ENCODE measurements around the gene IFNL3.
"Not testable (repeated sequence)": the region's sequence is repeated elsewhere in the genome, so short reads cannot be mapped to it uniquely, and the experiment has no call there.

The IFNL3 gene

GRCh38 chr19:39218230-39219007 is 26.4 kb downstream of the IFNL3 start:
- no peak for DNase-seq (ENCODE audit: low read depth in 2 of 3, low spot score in 2 of 3)

DNA sequence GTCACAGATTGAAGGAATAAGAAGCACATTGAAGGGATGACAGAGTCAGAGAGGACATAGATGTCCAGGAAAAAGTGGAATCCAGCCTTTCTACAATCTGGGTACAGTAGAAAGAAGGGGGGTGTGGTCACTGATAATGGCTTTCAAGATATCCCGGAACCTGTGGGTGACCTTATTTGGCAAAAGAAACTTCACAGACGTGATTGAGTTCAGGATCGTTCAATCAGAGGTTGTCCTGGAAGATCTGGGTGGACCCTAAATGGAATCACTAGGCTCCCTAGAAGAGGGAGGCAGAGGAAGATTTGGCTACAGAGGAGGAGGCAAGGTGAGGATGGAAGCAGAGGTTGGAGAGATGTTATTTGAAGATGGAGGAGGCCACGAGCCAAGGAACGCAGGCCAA is 27.7 kb downstream of the IFNL3 start:
- DNase-seq (ENCODE audit: low read depth in 2 of 3, low spot score in 2 of 3), result no peak

DNA sequence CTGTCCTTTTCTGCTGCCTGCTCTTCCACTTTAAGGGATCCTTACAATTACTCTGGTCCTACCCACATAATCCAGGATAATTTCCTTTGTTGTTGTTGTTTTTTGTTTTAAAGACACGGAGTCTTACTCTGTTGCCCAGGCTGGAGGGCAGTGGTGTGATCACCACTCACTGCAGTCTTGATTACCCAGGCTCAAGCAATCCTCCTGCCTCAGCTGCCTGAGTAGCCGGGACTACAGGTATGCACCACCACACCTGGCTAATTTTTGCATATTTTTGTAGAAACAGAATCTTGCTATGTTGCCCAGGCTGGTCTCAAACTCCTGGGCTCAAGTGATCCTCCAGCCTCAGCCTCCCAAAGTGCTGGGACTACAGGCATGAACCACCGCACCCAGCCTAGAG is 29.5 kb downstream of the IFNL3 start:
- not testable (repeated sequence) for DNase-seq (ENCODE audit: low read depth in 2 of 3, low spot score in 2 of 3)

GRCh38 chr19:39212375-39212742 is 32.4 kb downstream of the IFNL3 start:
- DNase-seq (ENCODE audit: low read depth in 2 of 3, low spot score in 2 of 3), result peak in 2 of 3 experiments; percentile 15 to 32

DNA sequence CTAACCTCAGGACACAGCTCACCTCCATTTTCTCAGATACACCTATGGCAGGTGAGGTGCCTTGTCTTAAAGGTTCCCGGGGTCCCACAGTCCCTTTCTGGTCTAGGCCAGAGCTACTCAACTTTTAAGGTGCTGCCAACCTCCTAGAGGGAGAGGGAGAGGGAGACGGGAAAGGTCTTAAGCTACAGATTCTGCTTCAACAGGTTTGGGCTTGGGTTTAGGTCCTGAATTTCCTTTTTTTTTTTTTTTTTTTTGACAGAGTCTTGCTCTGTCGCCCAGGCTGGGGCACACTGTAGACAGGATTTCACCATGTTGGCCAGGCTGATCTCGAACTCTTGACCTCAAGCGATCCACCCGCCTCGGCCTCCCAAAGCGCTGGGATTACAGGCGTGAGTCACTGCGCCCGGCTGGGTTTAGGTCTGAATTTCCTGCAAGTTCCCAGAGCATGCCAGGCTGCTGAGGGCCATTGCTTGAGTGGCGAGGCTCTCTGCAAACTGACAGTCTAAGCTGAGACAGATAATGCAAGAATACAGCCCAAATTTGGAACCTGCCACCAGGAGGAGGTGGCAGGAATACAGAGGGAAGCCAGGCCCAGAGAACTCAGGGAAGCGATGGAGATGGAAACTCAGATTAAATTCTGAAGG is 33.0 kb downstream of the IFNL3 start:
- no peak for DNase-seq (ENCODE audit: low read depth in 2 of 3, low spot score in 2 of 3)

DNA sequence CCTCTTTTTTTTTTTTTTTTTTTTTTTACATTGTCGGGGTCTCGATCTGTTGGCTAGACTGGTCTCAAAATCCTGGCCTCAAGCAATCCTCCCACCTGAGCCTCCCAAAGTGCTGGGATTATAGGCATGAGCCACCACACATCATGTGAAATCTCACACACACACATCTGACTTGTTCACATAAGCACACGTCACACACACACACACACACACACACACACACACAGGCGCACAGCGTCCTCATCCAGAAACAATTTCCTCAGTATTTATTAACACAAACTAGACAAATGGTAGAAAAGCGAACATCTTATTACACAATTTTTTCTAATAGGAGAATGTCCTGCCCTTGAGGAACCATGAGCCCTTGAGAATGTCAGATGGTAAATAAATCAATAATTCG is 35.6 kb downstream of the IFNL3 start:
- DNase-seq (ENCODE audit: low read depth in 2 of 3, low spot score in 2 of 3), result no peak

DNA sequence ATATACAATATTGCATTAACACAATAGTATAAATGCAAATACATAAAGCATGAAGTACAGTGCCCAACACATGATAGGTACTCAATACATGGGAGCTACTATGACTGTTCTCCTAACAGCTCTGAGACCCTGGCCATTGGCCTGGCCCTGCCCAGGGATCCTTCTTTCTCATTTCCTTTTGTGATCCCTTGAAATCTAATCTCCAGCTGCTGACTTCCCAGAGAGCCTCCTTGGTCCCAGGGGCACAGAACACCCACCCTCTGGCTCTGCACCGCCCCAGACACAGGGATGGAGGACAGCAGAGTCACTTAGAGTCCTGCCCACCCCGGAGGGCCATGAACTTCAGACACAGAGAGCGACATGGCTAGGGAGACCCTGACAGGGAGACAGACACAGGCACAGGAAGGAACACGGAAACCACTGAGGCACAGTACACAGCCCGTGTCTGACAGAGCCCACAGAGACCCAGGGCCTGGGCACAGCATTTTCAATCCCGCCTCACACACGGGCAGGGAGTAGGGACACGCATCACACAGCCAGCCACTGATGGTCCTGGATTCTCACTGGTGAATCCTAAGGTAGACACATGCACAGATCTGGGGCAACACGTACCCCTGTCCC is 36.5 kb downstream of the IFNL3 start:
- no peak for DNase-seq (ENCODE audit: low read depth in 2 of 3, low spot score in 2 of 3)

- no peak for DNase-seq (ENCODE audit: low read depth in 2 of 3, low spot score in 2 of 3)
Observed at GRCh38 chr19:39207293-39207836, 37.4 kb downstream of the IFNL3 start.

- DNase-seq (ENCODE audit: low read depth in 2 of 3, low spot score in 2 of 3), result no peak
Observed at GRCh38 chr19:39206122-39206521, 38.7 kb downstream of the IFNL3 start.

- DNase-seq (ENCODE audit: low read depth in 2 of 3, low spot score in 2 of 3), result no peak
Observed at GRCh38 chr19:39205449-39205764, 39.4 kb downstream of the IFNL3 start.

- no peak for DNase-seq (ENCODE audit: low read depth in 2 of 3, low spot score in 2 of 3)
Observed at GRCh38 chr19:39203372-39204341, 41.1 kb downstream of the IFNL3 start, which contains the start of gene SYCN. TSS of gene SYCN (minus strand) at chr19:39204263. CDS start at chr19:39204254, 9 bp downstream.

DNA sequence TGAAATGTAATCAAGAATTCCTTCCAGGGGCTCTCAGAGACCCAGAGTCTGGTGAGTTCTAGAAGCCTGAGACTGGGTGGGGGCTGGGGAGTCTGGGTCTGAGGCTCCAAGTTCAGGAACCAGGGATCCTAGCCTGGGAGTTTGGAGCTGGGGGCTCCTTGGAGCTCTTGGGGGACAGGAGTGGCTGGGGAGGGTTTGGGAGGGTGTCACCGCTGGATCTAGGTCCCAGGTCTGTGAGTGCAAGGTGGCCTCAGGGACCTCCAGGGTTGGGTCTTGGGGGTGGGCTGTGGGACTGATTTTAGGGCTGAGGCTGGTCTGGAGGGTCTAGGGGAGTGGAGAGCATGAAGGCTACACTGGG is 41.8 kb downstream of the IFNL3 start:
- no peak for DNase-seq (ENCODE audit: low read depth in 2 of 3, low spot score in 2 of 3)

GRCh38 chr19:39200803-39201115 is 44.0 kb downstream of the IFNL3 start:
- DNase-seq (ENCODE audit: low read depth in 2 of 3, low spot score in 2 of 3), result no peak

GRCh38 chr19:39200066-39200802 is 44.6 kb downstream of the IFNL3 start:
- no peak for DNase-seq (ENCODE audit: low read depth in 2 of 3, low spot score in 2 of 3)

DNA sequence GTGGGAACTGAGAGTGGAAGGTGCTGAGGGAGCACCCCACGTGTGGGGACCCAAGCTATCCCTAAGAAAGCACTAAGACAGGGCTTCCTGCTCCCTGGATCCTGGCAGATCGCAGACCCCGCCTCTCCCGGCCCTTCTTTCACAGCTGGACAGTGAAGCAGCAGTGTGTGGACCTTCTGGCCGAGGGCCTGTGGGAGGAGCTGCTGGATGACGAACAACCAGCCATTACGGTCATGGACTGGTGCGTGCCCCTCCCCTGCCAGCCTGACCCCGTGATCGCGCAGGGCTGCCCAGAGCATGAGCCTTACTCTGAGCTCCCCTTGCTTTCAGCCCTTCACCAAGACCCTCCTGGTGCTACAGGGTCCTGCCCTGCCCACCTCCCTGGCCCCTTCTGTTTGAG is 45.8 kb downstream of the IFNL3 start:
- DNase-seq (ENCODE audit: low read depth in 2 of 3, low spot score in 2 of 3), result no peak

DNA sequence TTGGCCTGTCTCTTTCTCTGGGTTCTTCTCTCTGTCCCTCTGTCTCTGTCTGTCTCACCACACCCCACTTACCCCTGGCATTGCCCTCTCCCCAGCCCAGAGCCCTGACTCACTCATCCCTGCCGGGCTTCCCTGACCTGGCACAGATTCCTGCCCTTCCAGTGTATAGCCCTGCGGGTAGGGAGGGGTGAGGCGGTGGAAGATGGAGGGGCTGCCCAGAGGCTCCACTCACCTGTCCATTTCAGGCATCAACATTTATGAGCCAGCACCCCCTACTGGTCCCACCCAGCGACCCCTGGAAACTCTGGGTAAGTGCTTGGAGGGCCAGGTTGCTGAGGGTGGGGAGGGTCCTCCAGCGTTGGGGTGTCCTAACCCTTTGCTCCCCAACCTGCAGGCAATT is 47.0 kb downstream of the IFNL3 start:
- DNase-seq (ENCODE audit: low read depth in 2 of 3, low spot score in 2 of 3), result no peak

DNA sequence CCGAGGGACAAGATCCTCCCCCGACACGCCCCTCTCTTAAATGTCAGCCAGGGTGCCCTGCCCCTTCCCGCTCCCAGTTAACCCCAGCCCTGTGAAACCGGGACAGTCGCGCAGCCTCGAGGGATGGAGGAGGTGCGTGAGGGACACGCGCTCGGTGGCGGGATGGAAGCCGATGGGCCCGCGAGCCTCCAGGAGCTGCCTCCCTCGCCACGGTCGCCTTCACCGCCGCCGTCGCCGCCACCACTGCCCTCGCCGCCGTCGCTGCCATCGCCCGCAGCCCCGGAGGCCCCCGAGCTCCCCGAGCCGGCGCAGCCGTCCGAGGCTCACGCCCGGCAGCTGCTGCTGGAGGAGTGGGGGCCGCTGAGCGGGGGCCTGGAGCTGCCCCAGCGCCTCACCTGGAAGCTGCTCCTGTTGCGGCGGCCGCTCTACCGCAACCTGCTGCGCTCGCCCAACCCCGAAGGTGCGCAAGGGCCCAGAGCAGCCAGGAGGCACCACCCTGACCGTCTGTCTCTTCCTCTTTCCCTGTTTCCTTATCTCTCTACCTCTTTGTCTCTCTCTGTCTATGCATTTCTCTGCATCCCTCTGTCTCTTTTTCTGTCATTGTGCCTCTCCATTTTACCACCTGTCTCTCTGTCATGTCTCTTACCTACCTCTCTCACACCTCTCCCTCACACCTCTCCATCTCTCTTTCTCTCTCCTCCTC is 47.8 kb downstream of the IFNL3 start, which contains the start of gene NCCRP1:
TSS of gene NCCRP1 (plus strand) at position 105 of the 703 bp plus-strand sequence. CDS start at position 124, 19 bp downstream.
- no peak for DNase-seq (ENCODE audit: low read depth in 2 of 3, low spot score in 2 of 3)

- DNase-seq (ENCODE audit: low read depth in 2 of 3, low spot score in 2 of 3), result no peak
Observed at GRCh38 chr19:39196320-39196719, 48.5 kb downstream of the IFNL3 start.

DNA sequence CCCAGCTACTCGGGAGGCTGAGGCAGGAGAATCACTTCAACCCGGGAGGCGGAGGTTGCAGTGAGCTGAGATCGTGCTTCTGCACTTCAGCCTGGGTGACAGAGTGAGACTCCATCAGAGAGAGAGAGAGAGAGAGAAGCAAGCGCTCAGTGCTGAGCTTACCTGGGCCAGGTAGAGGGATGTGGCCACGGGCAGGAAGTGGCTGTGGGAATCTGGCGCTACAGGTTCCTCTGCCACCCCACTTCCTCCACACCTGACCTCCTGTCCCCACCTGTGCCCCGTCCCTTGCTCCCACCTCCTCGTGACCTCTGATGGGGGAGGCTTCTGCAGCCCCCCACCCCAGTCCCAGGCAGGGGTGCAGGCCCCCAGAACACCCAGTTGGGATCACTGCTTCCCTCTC is 49.1 kb downstream of the IFNL3 start:
- DNase-seq (ENCODE audit: low read depth in 2 of 3, low spot score in 2 of 3), result no peak
